ENCODE results near the gene KAZALD1.
A peak's percentile ranks its signal among the peaks of the same experiment; 100 is the strongest.

The KAZALD1 gene, protein sequence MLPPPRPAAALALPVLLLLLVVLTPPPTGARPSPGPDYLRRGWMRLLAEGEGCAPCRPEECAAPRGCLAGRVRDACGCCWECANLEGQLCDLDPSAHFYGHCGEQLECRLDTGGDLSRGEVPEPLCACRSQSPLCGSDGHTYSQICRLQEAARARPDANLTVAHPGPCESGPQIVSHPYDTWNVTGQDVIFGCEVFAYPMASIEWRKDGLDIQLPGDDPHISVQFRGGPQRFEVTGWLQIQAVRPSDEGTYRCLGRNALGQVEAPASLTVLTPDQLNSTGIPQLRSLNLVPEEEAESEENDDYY

DNA sequence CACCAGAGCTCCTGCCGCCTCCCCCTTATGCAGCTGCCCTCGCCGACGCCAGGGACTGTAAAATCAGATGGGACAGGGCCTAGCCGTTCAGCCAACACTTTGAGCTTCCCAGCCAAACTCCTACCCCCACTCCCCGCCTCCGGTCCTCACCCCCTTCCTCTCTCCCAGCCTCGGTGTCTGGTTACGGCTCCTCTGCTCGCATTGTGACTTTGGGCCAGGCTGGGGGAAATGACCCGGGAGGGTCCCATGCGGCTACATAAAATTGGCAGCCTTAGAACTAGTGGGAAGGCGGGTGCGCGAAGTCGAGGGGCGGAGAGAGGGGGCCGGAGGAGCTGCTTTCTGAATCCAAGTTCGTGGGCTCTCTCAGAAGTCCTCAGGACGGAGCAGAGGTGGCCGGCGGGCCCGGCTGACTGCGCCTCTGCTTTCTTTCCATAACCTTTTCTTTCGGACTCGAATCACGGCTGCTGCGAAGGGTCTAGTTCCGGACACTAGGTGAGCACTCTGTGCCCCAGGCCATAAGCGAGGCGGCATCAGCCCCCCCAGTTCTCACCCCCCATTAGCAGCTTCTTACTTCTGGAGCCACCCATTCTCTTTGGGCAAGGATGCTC lies at the start of gene KAZALD1:
Gene KAZALD1 (plus strand): TSS at position 366 of the 608 bp plus-strand sequence. CDS start 604 bp downstream, outside the sequence.
- peak; percentile 71 for DNase-seq (ENCODE audit: low spot score)

DNA sequence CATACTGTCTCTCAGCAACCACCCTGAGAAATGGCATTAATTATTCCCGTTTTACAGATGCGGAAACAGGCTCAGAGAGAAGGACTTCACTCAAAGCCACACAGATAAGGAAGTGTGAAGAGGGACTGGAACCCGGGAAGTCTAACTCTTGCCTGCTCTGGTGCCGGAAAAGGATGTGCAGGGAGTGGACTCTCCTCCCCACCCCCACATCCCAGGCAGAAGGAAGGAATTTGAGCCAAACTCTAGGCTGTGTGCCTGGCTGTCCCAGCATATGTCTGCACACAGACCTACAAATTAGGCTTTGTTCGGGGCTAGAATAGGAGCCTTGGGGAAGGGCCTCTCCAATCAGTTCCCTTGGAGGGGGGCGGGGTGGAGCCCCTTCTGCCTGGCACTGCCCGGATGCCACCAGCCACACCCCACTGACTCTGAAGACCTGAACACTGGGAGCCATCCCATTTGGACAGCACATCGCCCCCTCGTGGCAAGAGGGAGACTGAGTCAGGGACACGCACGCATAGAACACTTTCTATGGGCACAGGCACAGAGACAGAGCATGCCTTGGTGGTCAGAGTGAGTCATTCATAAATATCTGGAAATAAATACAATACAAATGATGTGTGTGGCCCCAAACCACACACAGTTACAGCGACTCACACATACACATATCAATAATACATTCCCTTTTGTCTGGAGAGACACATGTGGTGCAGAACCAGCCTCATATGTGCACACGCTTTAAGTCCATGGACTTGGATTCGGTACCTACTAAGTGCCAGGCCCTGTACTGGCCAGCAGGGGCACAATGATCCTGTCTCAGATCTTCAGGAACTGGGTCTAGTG lies 49.0 kb upstream of the KAZALD1 start:
- peak; percentile 92 for DNase-seq (ENCODE audit: low spot score)

DNA sequence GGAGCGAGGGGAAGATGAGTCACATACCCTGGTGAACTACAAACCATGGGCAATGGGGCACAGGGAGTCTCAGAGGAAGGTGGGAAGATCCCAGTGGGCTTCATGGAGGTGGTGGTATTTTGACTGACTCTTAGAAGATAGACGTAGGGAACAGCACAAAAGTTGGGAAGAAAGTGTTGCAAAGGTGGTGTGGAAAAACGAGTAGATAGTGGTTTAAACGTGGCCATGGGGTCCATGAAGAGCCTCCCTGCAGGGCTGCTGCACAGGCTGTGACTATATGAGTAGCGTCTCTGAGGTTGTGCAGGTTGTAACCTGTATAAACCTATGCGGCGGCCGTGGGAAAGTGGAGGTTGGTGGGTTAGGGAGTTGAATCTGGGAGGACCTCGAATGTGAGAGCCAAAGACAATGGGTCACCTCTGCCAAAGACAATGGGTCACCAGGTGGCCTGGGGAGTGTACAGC lies 48.4 kb upstream of the KAZALD1 start:
- no peak for DNase-seq (ENCODE audit: low spot score)

DNA sequence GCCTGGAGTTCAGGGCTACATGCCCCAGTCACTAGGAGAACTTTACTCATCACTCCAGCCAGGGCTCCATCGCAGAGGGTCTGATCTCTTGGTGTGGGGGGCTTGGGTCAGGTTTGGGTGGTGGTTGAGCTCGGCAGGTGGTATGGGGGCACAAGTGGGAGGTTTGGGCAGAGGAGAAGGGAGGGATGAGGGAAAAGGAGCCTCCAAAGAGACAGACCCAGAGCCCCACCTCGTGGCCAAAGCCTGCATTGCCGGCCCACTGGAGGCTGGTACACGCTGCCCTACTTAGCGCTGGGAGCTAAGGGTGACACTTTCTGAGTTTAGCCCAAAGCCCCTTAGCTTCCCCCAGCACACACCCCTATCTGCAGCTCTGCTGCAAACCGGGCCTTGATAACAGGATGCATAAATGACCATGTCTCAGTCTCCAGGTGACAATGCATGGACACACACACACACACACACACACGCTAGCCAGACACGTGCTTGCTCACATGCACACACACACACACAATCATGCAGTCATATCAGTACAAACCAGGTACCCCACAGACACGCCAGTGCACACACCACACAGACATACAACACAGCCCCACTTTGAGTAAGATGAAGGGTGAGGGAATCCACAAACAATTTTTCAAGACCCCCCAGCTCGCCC lies 47.4 kb upstream of the KAZALD1 start:
- peak; percentile 81 for DNase-seq (ENCODE audit: low spot score)

DNA sequence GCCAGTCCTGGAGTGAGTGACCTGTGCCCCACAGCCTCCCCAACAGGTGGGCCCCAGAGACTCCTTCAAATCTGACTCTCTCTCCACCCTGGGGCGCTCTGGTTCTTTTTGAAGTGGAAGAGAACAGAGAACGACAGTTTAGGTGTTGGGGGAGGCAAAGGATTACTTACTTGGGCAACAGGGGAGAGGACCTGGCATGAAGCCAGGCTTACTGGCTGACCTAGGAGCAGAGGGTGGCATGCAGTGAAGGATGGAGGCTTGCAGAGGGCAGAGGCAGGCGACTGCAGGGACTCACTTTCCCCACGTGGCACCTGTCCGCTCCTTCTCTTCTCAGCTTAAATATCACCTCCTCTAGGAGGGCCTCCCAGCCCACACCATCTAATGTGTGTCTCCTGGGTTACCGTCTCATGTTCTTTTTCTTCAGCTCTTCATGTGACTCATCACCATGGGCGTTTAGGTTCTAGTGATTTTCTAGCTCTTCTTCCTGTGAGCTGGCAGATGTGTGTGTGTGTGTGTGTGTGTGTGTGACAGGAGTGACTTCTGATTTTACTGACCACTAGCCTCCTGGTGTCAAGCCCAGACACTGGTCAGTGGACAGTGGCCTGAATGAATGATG lies 46.7 kb upstream of the KAZALD1 start:
- peak; percentile 88 for DNase-seq (ENCODE audit: low spot score)

DNA sequence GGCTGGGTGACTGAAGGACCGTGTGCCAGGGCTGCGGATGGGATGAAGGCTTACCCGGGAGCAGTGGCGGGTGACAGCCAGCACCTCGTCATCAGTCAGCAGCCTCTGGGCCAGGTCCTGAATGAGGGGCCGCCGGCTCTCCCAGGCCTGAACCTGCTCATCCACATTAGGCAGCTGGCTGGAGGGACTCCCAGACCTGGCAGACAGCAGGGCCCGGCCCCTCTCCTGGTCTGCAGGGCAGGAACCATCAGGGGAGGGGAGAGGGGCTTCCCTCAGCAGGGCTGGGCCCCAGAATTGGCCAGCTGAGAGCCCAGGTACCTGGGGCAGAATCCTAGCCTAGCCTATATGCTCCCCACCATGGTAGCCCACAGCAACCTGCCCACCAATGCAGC lies 46.2 kb upstream of the KAZALD1 start:
- no peak for DNase-seq (ENCODE audit: low spot score)

DNA sequence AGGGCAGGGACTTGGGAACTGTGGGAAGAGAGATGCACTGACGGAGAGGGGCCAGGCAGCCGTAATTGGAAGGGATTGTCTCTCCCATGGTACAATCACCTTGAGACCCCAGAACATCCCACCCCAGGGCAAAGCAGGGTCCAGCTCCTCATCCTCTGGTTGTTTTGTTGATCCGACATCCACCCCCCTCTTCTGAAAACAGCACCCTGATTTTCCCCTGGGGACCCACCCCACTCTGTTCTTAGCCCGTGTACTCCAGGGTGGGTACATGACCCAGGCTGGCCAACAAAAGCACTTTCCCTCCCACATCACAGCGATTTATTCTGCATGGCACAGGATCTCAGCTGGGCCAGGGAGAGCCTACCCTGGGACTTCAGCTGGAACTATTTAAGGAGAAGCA lies 45.0 kb upstream of the KAZALD1 start:
- no peak for DNase-seq (ENCODE audit: low spot score)

DNA sequence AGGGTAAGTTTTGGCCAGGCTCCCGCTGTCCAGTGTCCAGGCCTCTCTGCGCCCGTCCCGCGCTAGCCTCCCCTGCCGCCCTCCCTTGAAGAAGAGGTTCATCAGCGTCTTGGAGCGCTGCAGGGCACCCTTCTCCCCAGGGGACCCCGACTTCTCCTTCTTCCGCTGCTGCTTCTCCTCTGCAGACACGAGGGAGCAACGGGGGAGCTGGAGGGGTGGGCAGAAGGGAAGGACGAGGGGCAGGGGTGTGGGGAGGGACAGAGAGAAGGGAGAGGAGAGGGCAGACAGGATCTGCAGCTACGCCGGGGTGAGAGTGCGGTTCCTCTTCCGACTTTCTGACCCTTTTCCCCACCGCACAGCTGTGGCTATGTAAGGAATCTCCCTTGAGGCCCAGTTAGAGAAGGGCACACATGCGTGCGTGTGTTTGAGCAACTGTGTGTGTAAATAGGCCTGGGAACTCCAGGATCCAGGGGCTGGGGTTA lies 43.6 kb upstream of the KAZALD1 start:
- no peak for DNase-seq (ENCODE audit: low spot score)

DNA sequence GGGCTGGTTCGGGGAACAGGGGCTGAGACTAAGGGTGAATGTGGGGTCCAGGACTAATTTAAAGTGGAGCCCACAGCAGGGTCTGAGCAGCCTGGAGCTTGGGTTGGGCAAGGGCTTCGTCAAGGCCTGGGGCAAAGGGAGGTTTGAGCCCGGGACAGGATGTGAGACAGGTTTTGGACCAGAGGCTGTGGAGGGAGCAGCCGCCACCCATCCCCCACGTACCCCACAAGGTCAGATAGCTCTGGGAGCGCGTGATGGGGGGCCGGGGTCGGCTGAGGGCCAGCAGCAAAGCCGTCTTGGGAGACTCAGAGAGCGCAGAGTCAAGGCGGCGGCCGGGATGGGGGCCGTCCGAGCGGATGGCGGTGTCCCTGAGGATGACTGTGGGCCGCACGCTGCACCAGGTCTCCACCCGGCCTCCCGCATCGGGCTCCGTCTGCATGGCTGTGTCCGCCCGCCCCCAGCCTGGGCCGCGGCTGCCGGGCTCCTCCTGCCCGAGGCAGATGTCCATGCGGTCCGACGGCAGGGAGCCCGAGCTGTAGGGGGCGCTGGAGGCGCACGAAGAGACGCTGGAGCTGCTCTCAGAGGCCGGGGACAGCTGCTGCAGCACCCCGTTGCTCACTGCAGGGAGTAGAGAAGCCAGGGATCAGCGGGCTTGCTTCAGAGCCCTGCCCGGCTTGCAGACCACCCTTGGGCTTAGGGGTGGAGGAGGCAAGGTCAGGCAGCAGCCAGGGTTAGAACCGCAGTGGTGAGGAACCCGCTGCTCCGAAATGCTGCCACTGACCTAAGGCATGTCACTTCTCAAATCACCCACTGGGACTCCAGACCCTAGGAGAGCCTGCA lies 43.0 kb upstream of the KAZALD1 start:
- DNase-seq (ENCODE audit: low spot score) = peak; percentile 93

DNA sequence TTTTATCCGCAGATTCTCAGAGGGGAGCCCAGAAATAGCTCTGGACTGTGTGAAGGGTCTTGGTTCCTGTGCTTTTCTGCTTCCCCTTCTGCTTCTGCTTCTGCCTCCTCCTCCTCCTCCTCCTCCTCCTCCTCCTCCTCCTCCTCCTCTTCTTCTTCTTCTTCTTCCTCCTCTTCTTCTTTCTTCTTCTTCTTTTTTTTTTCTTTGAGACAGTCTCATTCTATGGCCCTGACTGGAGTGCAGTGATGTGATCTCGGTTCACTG lies 42.4 kb upstream of the KAZALD1 start:
- no peak for DNase-seq (ENCODE audit: low spot score)

DNA sequence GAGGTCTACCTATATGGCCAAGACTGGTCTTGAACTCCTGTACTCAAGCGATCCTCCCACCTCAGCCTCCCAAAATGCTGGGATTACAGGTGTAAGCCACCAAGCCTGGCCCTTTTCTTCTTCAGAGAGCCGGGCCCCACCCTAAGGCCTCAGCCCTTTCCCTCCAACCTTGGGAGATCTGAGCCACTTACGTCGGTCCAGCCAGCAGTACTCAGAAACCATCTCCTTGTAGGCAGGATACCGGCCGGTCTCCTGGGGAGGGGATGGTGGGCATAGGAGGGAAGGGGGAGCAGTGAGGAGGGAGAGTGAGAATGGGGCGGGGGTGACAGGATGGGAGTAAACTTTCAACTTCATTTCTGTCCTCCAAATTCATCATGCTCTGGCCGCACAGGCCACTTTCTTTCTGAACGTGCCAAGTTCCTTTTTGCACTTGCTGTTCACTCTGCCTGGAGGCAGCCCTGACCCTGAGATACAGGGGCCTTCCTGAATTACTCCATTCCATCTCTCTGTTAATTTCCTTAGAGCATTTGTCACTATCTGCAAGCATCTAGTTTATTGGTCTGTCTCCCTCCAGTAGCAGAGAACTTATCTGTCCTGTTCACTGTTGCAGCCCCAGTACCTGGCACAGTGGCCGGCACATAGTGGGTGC lies 41.2 kb upstream of the KAZALD1 start:
- DNase-seq (ENCODE audit: low spot score) = no peak

DNA sequence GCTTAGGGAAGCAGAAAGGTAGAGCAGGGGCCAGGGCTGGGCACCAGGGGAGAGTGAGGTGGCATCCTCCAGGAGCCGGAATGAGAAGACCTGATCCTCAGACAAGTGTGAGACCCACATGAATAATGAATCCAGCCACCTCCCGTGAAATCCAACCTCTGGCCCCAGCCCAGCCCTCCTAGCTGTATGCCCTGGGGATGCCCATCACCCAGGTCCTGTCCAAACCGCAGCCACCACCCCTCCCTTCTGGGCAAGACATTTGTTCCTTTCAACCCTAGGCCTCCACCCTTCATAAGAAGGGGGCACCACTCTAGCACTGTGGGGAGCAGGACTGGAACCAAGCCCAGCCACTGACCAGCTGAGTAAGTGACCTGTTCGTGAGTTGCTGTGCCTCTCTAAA lies 40.5 kb upstream of the KAZALD1 start:
- no peak for DNase-seq (ENCODE audit: low spot score)

DNA sequence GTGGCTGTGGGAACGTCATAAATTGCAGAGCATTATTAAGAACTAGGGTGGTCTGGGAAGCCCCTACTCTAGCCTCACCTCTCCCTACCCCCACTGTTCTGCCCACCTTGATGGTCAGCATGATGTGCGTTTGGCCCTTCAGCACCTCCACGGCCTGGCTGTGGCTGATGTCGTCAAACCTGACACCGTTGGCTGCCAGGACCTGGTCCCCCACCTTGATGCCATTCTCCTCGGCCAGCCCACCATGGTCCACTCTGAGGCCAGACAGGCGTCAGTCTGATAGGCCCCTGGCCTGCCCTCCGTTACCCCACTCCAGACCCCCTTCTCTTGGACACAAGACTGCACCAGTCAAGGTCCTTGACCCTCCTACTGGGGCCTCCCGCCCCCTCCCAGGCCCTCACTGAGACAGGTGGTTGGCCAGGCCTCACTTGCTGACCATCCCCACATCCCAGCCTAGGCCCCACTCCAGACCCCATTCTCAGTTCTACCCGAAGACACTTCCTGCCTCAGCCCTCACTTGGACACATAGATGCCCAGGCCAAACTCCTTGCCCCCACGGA lies 40.0 kb upstream of the KAZALD1 start:
- no peak for DNase-seq (ENCODE audit: low spot score)

DNA sequence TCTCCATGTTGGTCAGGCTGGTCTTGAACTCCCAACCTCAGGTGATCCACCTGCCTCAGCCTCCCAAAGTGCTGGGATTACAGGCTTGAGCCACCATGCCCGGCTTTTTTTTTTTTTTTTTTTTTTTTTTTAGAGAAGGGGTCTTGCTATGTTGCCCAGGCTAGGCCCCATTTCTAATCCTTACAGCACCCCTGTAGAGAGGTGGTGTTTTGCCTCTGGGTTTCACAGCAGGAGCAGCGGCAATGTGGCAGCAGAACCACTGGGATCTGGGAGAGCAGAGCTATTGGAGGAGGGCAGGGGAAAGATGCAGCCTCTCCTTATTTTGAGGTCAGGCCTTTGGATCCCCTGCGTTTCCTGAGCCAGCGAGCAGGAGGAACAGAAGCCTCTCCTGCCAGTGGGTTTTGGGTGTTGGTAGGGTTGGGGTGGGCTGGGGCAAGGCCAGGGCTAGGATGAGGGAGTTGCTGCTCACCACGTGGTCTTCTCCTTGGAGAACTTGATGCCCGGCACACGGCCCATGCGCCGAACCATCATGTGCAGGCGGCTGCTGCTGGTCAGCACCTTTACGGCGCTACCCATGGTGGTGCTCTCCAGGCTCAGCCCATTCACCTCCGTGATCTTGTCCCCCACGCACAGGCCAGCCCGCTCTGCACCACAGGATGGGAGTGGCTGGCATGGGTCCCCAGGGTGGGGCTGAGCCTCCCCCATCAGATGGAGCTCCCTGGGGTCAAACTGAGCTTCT lies 38.7 kb upstream of the KAZALD1 start:
- no peak for DNase-seq (ENCODE audit: low spot score)

DNA sequence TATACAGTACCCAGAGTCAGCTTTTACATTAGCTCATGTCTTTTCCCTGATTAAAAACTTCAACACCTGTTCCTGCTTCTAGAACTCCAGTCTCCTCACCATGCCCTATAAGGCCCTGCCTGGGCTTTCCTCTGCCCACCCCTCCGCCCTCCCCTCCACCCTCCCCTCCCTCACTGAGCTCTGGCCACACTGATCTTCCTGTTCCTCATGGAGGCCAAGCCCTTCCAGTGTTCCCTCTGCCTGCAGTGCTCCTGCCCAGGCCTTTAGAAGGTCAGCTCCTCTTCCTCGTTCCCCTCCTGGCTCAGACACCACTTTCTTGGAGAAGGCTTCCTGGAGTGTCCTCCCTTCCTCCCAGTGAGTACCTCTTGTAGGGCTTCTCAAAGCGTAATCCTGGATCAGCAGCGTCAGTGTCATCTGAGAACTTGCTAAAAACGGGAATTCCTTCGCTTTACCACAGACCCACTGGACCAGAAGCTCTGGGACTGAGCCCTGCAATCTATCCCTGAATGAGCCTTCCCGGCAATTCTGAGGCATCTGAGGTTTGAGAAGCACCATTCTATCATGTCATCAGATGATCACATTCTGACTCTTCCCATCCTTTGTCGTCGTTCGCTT lies 34.6 kb upstream of the KAZALD1 start:
- DNase-seq (ENCODE audit: low spot score) = no peak

DNA sequence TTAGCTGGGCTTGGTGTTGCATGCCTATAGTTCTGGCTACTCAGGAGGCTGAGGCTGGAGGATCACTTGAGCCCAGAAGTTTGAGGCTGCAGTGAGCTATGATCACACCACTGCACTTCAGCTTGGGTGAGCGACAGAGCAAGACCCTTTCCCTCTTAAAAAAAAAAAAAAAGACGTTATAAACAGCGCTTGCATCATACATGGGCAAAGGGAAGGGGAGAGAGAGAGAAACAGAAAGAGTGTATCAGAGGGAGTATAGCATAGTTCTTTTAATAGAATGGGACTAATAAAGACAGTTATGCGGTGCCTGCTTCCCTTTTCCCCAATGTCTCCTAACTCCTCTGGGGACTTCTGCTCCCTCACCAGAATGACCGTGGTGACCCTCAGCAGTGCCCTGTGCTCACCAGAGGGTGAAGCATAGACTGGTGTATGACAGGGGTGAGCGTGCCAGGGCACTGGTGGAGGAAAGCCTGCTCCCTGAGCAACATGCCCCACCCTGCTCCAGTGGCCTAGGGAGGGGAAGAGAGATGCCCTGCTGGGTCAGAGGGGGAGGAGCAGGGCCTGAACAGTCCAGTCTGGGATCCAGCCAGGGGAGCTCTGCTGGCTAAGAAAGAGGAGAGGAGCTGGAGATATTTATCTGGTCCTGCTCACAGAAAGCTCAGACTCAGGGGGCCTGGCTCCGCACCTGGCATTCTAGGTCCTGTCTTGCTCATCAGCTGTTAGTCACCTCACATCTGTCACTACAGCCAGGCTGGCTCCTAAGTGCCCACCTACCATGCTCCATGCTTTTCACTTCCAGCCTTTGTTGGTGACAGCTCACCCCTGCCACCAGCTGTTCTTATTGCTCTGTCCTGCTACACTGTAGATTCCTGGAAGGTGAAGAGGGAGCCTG lies 33.1 kb upstream of the KAZALD1 start:
- no peak for DNase-seq (ENCODE audit: low spot score)

DNA sequence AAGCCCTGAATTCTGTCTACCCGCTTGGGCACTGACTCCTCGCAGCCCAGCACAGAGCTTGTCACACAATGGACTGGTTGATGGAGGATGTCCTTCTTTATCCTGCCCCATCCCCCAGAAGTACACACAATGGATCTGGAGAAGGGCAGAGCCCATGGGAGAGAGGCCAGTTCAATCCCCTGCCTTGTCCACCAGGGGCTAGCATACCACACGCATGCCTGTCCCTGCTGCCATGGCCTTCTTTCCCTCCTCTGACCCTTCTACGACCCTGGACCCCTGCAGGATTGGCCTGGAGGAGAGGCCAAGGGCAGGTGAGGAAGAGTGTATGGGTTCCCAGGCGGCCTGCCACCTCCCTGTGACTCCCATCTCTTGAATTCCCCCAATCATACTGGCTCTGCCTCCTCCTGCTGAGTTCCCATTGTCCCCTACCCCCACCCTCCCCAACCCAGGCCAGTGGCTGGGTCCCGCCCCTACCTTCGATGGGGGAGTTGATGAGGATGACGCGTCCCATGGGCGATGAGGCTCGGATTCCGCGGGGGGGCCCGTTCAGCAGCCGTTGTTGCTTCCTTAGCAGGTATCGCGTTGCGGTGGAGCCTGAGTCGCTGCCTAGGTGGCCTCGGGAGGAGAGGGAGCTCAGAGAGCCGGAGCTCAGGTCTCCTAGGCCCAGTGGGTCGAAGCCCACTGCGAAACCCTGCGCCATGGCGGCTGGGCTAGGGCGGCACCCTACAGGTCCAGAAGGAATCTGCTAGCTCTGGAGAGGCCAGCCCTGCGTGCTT lies 32.1 kb upstream of the KAZALD1 start:
- no peak for DNase-seq (ENCODE audit: low spot score)

Measured in AG08396 (cell line).